KOPT-K1 (cell line): ENCODE measurements around the gene THADA.

Experiments
- H3K27ac ChIP-seq: fragments of 200-600 bp; sonication (generic); 2 replicates; pipeline ENCODE4 v1.5.1; 2016; ENCODE audit warnings: antibody characterized with exemption, mild to moderate bottlenecking, low read depth, low read length; ENCODE audit not compliant: poor library complexity, severe bottlenecking
- H3K36me3 ChIP-seq: fragments of 200-600 bp; sonication (generic); 2 replicates; pipeline ENCODE4 v1.5.1; 2017; ENCODE audit warnings: antibody characterized with exemption, mild to moderate bottlenecking, low read length, moderate library complexity; ENCODE audit not compliant: insufficient read depth
- H3K9me3 ChIP-seq: fragments of 200-600 bp; sonication (generic); 2 replicates; pipeline ENCODE4 v1.5.1; 2017; ENCODE audit warnings: antibody characterized with exemption, low read length, mild to moderate bottlenecking; ENCODE audit not compliant: insufficient read depth, poor library complexity, severe bottlenecking

THADA gene

GRCh38 chr2:43513216-43513615 is 82.6 kb downstream of the THADA start:
- no peaks in the 10 kb centered on the region for H3K9me3 ChIP-seq
- no peak overlapping the region for H3K27ac ChIP-seq
- peaks cover 24% of the 10 kb centered on the region; the same call in 1 of the 2 replicates for H3K36me3 ChIP-seq

- no peak overlapping the region for H3K27ac ChIP-seq
- H3K9me3 ChIP-seq: no peaks in the 10 kb centered on the region
Observed at GRCh38 chr2:43511199-43511598, 84.6 kb downstream of the THADA start.

DNA sequence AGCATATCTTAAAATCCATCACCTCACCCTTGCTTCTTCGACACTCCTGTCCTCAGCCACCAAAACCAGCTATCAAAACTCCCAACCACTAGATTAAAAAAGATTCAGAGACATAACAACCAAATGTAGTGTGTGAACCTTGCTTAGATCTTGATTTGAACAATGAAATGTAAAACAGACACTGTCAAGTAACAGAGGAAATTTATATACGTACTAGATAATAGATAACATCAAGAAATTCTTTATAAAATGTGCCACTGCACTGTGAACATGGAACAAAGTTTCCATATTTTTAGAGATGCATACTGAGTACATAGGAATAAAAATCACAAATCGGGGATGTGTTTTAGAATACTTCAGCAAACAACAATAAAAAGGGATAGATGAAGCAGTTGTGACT is 86.0 kb downstream of the THADA start:
- peaks cover 44% of the 10 kb centered on the region for H3K36me3 ChIP-seq
- H3K27ac ChIP-seq: no peak overlapping the region
- no peaks in the 10 kb centered on the region for H3K9me3 ChIP-seq

More at GRCh38 chr2:43511199-43511598, 84.6 kb downstream of the THADA start:
- peaks cover 37% of the 10 kb centered on the region for H3K36me3 ChIP-seq

DNA sequence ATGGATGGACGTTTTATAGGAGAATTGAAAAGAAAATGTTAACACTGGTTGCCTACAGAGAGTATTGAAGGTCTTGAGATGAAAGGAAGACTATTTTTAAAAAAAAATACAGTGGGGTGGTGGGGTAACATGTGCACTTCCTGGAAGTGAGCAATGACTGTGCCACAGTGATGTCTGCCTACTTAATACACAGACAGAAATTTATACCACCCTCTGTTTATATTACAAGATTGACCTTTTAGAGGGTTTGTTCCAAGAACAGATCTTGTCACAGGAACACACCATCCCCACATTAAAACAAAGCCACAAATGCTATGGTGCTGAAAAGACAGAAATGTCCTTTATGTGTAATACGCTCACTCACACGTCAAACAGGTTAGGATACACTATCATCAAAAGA is 87.6 kb downstream of the THADA start:
- Histone ChIP-seq H3K36me3 (peaks cover 50% of the 10 kb centered on the region), H3K27ac (no peak overlapping the region), H3K9me3 (no peaks in the 10 kb centered on the region)

DNA sequence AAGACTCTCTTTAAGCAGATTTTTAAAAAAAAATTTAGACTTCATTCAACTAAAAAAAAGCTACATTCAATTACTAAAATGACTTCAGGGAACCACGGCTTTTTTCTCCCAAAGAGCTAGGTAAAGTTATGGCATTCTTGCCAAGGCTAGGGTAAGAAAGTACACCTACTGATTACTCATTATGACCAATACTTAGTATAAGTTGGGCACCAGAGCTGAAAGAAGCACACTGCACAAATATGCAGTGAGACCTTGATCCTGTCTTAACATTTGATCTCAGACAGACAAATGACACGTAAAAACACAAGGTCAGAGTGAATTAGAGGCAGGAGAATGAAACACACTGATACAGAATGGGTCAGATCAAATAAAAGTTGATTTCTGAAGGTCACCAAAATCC is 88.7 kb downstream of the THADA start:
- peaks cover 39% of the 10 kb centered on the region for H3K36me3 ChIP-seq
- H3K9me3 ChIP-seq: no peaks in the 10 kb centered on the region
- H3K27ac ChIP-seq: no peak overlapping the region

GRCh38 chr2:43495727-43496126 is 100.1 kb downstream of the THADA start:
- Histone ChIP-seq H3K36me3 (peaks cover 31% of the 10 kb centered on the region), H3K9me3 (no peaks in the 10 kb centered on the region), H3K27ac (no peak overlapping the region)

GRCh38 chr2:43493954-43494353 is 101.9 kb downstream of the THADA start:
- Histone ChIP-seq H3K9me3 (no peaks in the 10 kb centered on the region), H3K27ac (no peak overlapping the region), H3K36me3 (peaks cover 28% of the 10 kb centered on the region)

DNA sequence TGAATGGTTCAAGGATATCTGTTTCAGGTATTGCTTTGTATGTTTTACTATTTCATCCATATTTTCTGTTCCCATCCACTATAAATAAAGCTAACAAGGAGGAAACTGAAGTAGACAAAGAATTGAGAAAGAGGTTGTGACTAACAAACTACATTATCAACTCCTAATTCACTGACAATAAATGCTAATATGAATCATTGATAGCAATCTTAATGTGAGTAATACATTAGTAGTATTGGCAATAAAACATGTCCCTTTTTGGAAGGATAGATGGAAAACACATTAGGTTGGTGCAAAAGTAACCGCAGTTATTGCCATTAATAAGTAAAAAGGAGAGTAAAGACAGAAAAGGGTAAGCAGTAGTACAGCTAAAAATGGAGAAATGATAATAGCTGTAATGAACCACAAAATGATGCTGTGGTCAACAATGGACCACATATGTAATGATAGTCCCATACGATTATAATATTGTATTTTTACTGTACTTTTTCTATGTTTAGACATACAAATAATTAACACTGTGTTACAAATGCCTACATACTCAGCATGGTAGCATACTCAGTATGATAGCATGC is 104.7 kb downstream of the THADA start:
- H3K9me3 ChIP-seq: no peaks in the 10 kb centered on the region

GRCh38 chr2:43490252-43490786 is 105.5 kb downstream of the THADA start:
- peaks cover 9% of the 10 kb centered on the region; the same call in 1 of the 2 replicates for H3K36me3 ChIP-seq
- H3K27ac ChIP-seq: no peak overlapping the region
- no peaks in the 10 kb centered on the region for H3K9me3 ChIP-seq

More for the DNA sequence above, 104.7 kb downstream of the THADA start:
- Histone ChIP-seq H3K36me3 (peaks cover 9% of the 10 kb centered on the region; the same call in 1 of the 2 replicates), H3K27ac (no peak overlapping the region)

GRCh38 chr2:43488737-43489136 is 107.1 kb downstream of the THADA start:
- H3K36me3 ChIP-seq: peaks cover under 1% of the 10 kb centered on the region; the same call in 1 of the 2 replicates
- no peak overlapping the region for H3K27ac ChIP-seq

DNA sequence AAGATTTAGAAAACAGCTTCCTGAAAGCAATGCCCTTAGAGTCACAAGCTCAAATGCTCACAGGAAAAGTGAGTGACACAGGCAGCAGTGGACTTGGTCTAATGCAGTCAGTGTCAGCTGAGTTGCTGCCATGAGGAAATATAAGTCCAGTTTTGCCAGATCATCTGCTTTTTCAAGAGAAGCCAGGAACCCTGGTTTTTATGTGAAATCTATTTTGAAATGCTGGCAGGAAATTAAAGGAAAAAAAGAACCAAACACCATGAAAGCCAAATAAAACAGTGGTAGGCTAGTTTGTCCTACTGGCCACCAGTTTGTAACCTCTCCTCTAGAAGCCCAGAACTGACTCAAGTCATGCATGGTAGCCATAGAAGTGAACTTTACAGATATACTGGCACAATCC is 109.2 kb downstream of the THADA start:
- Histone ChIP-seq H3K9me3 (no peaks in the 10 kb centered on the region), H3K36me3 (no peaks in the 10 kb centered on the region; the same call in 1 of the 2 replicates), H3K27ac (no peak overlapping the region)

More at GRCh38 chr2:43488737-43489136, 107.1 kb downstream of the THADA start:
- no peaks in the 10 kb centered on the region for H3K9me3 ChIP-seq

- Histone ChIP-seq H3K36me3 (peaks cover 5% of the 10 kb centered on the region; the same call in 1 of the 2 replicates), H3K9me3 (no peaks in the 10 kb centered on the region), H3K27ac (no peak overlapping the region)
Observed at GRCh38 chr2:43484323-43484930, 111.4 kb downstream of the THADA start.

GRCh38 chr2:43482961-43483360 is 112.9 kb downstream of the THADA start:
- peaks cover 5% of the 10 kb centered on the region; the same call in 1 of the 2 replicates for H3K36me3 ChIP-seq
- no peaks in the 10 kb centered on the region for H3K9me3 ChIP-seq
- no peak overlapping the region for H3K27ac ChIP-seq

- Histone ChIP-seq H3K27ac (no peak overlapping the region), H3K36me3 (peaks cover 5% of the 10 kb centered on the region; the same call in 1 of the 2 replicates), H3K9me3 (no peaks in the 10 kb centered on the region)
Observed at GRCh38 chr2:43481927-43482542, 113.8 kb downstream of the THADA start.

DNA sequence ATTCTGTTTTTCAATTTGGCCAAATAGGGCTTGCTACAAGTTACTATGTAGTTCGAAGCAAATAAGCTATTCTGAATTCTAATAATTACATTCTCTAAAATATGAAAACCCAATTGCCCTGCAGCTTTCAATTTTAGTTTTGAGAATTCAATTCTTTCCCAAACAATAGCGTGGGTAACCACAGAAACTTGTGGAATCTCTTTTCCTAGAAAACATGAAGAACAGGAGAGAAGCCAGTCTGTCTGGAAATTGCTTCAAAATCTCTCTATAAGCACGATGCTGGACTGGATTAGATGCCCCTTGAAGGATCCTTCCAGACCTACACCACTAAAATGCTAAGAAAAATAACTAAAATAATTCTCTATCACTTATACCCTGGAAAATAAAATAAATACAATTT is 115.0 kb downstream of the THADA start:
- Histone ChIP-seq H3K36me3 (peaks cover 5% of the 10 kb centered on the region; the same call in 1 of the 2 replicates), H3K9me3 (no peaks in the 10 kb centered on the region), H3K27ac (no peak overlapping the region)
